Bone marrow (tissue), 2 donors: ENCODE results near the gene JADE1.
A peak's percentile ranks its signal among the peaks of the same experiment; 100 is the strongest.

Experiments
- DNase-seq, 2 donors: peaks; one replicate each; lab custom pipeline; 2025; lab: John Stamatoyannopoulos, UW

JADE1 gene

GRCh38 chr4:128844931-128845330, 35.4 kb downstream of the JADE1 start:
- DNase-seq, result no peak

- no peak for DNase-seq
Measured at GRCh38 chr4:128846063-128846462, 36.6 kb downstream of the JADE1 start.

GRCh38 chr4:128847082-128847724, 37.7 kb downstream of the JADE1 start:
- peak in 1 of 2 donors; percentile 29 for DNase-seq

- DNase-seq, result no peak
Measured at GRCh38 chr4:128848461-128848860, 39.0 kb downstream of the JADE1 start.

- no peak for DNase-seq
Measured at GRCh38 chr4:128850252-128850651, 40.8 kb downstream of the JADE1 start.

- no peak for DNase-seq
Measured at GRCh38 chr4:128853741-128854140, 44.2 kb downstream of the JADE1 start.

- DNase-seq, result peak in 1 of 2 donors; percentile 48
Measured at GRCh38 chr4:128854433-128854832, 44.9 kb downstream of the JADE1 start.

- no peak for DNase-seq
Measured at GRCh38 chr4:128855621-128856020, 46.1 kb downstream of the JADE1 start.

GRCh38 chr4:128856246-128856645, 46.7 kb downstream of the JADE1 start:
- DNase-seq, result no peak

- no peak for DNase-seq
Measured at GRCh38 chr4:128858879-128859671, 49.6 kb downstream of the JADE1 start.

- no peak for DNase-seq
Measured at GRCh38 chr4:128859887-128860677, 50.6 kb downstream of the JADE1 start.

- DNase-seq, result no peak
Measured at GRCh38 chr4:128861856-128862518, 52.5 kb downstream of the JADE1 start.

GRCh38 chr4:128862608-128863311, 53.3 kb downstream of the JADE1 start:
- DNase-seq, result no peak

GRCh38 chr4:128863312-128864075, 54.0 kb downstream of the JADE1 start:
- DNase-seq, result peak in 1 of 2 donors; percentile 30

- no peak for DNase-seq
Measured at GRCh38 chr4:128865132-128865531, 55.6 kb downstream of the JADE1 start.

- DNase-seq, result no peak
Measured at GRCh38 chr4:128866269-128866668, 56.8 kb downstream of the JADE1 start.

GRCh38 chr4:128866691-128867090, 57.2 kb downstream of the JADE1 start:
- no peak for DNase-seq

GRCh38 chr4:128868758-128869157, 59.3 kb downstream of the JADE1 start:
- no peak for DNase-seq

- DNase-seq, result no peak
Measured at GRCh38 chr4:128869776-128870509, 60.4 kb downstream of the JADE1 start.

GRCh38 chr4:128871948-128872347, 62.4 kb downstream of the JADE1 start:
- no peak for DNase-seq
